K562 (cell line): ENCODE results near the gene TMEM217. TPM values are rescaled to one million over a fixed set of nuclear protein-coding genes. Genes with fewer than 3 reads are reported as not detected.
A peak's percentile ranks its signal among the peaks of the same experiment; 100 is the strongest.

Experiments used
- ATF1 ChIP-seq, 2 experiments: fragments of 450-650 bp in 1 of 2; IDR thresholded peaks; 2 replicates each; pipeline ENCODE4 v1.6.1; 2016; ENCODE audit warnings: missing compliant biosample characterization in 1 of 2, missing genetic modification characterization in 1 of 2
- ATF7 ChIP-seq: fragments of 450-650 bp; IDR thresholded peaks from 2 replicates; pipeline ENCODE4 v1.7.1; 2014; ENCODE audit warnings: mild to moderate bottlenecking, moderate library complexity
- CHCHD3 ChIP-seq: fragments of 250-450 bp; sonication (Bioruptor Pico); IDR thresholded peaks from 2 replicates; pipeline ENCODE4 v2.1.2; 2022; ENCODE audit warnings: mild to moderate bottlenecking
- ELF2 ChIP-seq: fragments of 250-450 bp; sonication (Bioruptor Pico); IDR thresholded peaks from 2 replicates; pipeline ENCODE4 v1.5.0; 2021; ENCODE audit warnings: mild to moderate bottlenecking
- FOXP1 ChIP-seq: sonication (generic); formaldehyde crosslinking; IDR thresholded peaks from 2 replicates; pipeline ENCODE4 v1.8.0; 2022; ENCODE audit warnings: mild to moderate bottlenecking, missing genetic modification reagents
- HNRNPK ChIP-seq: fragments of 200-400 bp; formaldehyde crosslinking; IDR thresholded peaks from one replicate; pipeline ENCODE4 v1.6.1; 2018; ENCODE audit warnings: mild to moderate bottlenecking, low read depth, low read length; ENCODE audit not compliant: poor library complexity, severe bottlenecking
- HOMEZ ChIP-seq: fragments of 250-450 bp; sonication (Bioruptor Pico); IDR thresholded peaks from 2 replicates; pipeline ENCODE4 v1.4.0; 2020; ENCODE audit warnings: mild to moderate bottlenecking, moderate library complexity
- IFI16 ChIP-seq: fragments of 250-450 bp; sonication (Bioruptor Pico); IDR thresholded peaks from 2 replicates; pipeline ENCODE4 v2.1.2; 2022; ENCODE audit warnings: mild to moderate bottlenecking, inconsistent platforms
- JUN ChIP-seq, 2 experiments: sonication (generic) in 1 of 2; formaldehyde crosslinking in 1 of 2; IDR thresholded peaks; 2 replicates each; pipeline versions ENCODE4 v1.6.1 to v1.8.0; 2012 to 2022; ENCODE audit warnings: borderline replicate concordance in 2 of 2, mild to moderate bottlenecking in 2 of 2, improper control_type of control experiment in 1 of 2, low read depth in 1 of 2, low read length in 1 of 2, missing genetic modification reagents in 1 of 2
- KDM1A ChIP-seq, 2 experiments: fragments of 450-650 bp; IDR thresholded peaks; 2 replicates each; pipeline ENCODE4 v1.6.1; 2016; ENCODE audit warnings: mild to moderate bottlenecking in 2 of 2
- MLX ChIP-seq, 2 experiments: fragments of 450-650 bp in 1 of 2; sonication (generic) in 1 of 2; formaldehyde crosslinking; conservative IDR thresholded peaks; 2 replicates each; pipeline versions ENCODE4 v1.4.0 to v1.8.1; 2020 to 2022; ENCODE audit warnings: mild to moderate bottlenecking in 1 of 2, missing genetic modification reagents in 1 of 2
- PML ChIP-seq: IDR thresholded peaks from 2 replicates; pipeline ENCODE4 v1.6.1; 2012; ENCODE audit warnings: low read length, inconsistent platforms
- RHOXF2B ChIP-seq: fragments of 250-450 bp; sonication (Bioruptor Pico); conservative IDR thresholded peaks from 2 replicates; pipeline ENCODE4 v1.5.1; 2021
- XRCC3 ChIP-seq: fragments of 450-650 bp; IDR thresholded peaks from 2 replicates; pipeline ENCODE4 v1.6.1; 2017; ENCODE audit warnings: mild to moderate bottlenecking, moderate library complexity
- ZBTB9 ChIP-seq: fragments of 450-650 bp; formaldehyde crosslinking; IDR thresholded peaks from 2 replicates; pipeline ENCODE4 v1.4.0; 2020; ENCODE audit warnings: mild to moderate bottlenecking, moderate library complexity
- ZNF124 ChIP-seq: sonication (generic); formaldehyde crosslinking; IDR thresholded peaks from 2 replicates; pipeline ENCODE4 v1.8.1; 2022; ENCODE audit warnings: missing genetic modification reagents
- ZNF518B ChIP-seq: fragments of 250-450 bp; sonication (Bioruptor Pico); IDR thresholded peaks from 2 replicates; pipeline ENCODE4 v1.5.0; 2021; ENCODE audit warnings: mild to moderate bottlenecking, moderate library complexity
- polyA plus RNA-seq, 8 experiments: library from polyadenylated mRNA; depleted of rRNA in 4 of 8; stranded (reverse) in 5 of 8; unstranded in 3 of 8; fragments of >200 nt; fragmentation: Nextera tagmentation in 2 of 8; fragmentation: Illumina TruSeq in 1 of 8; extraction: Ambion mirVana in 2 of 8; extraction: Trizol in 1 of 8; gene quantifications; 2 replicates each; pipeline versions ENCODE4 v1.2.1 to v1.2.3, GENCODE V29; 2011 to 2014; ENCODE audit warnings: inconsistent platforms in 1 of 8, missing spikeins in 1 of 8
- total RNA-seq, 7 experiments: library from RNA; depleted of rRNA in 6 of 7; stranded (reverse); fragments of >200 nt in 6 of 7; fragmentation: Illumina TruSeq in 2 of 7; extraction: Trizol in 2 of 7; gene quantifications; 2 replicates each; pipeline versions ENCODE4 v1.2.1 to v1.2.3, GENCODE V29; 2011 to 2021; ENCODE audit warnings: low replicate concordance in 1 of 7

Gene TMEM217
- total and polyA plus RNA-seq, 9 of the 15 experiments (the other 6 are each of a cell fraction or from before 2014, with no cell fraction given) = 1.3 to 8.0 (median 1.9) TPM

- TF ChIP-seq IFI16 (no peak), XRCC3 (no peak), KDM1A (IDR thresholded peaks at IDR 0.05) (no peak), HNRNPK (no peak), HOMEZ (no peak), CHCHD3 (CRISPR knock-in tag) (0 out of 2 replicates have a peak, but pooled peaks have one; percentile 18), MLX (CRISPR knock-in tag; conservative IDR thresholded peaks at IDR 0.05) (peak in 1 of 2 experiments; percentile 93; a peak in 2 of 4 replicates), ZNF518B (CRISPR knock-in tag) (peak; percentile 79), ATF7 (no peak; the same call in 1 of the 2 replicates), ATF1 (CRISPR knock-in tag; IDR thresholded peaks at IDR 0.05) (no peak), ATF1 (tag; IDR thresholded peaks at IDR 0.05) (0 out of 2 replicates have a peak, but pooled peaks have one; percentile 15), ELF2 (CRISPR knock-in tag) (no peak; the same call in 1 of the 2 replicates), JUN (IDR thresholded peaks at IDR 0.05; ENCODE audit: borderline replicate concordance, low read depth, low read length) (no peak), JUN (CRISPR knock-in tag; IDR thresholded peaks at IDR 0.05; ENCODE audit: borderline replicate concordance) (no peak), FOXP1 (no peak), RHOXF2B (CRISPR knock-in tag) (0 out of 2 replicates have a peak, but pooled peaks have one; percentile 64), ZBTB9 (CRISPR knock-in tag) (no peak; the same call in 1 of the 2 replicates), ZNF124 (CRISPR knock-in tag) (no peak), PML (no peak; the same call in 1 of the 2 replicates)
Measured at GRCh38 chr6:37176268-37177076, 81.5 kb downstream of the TMEM217 start (continued).
